ENCODE data around the gene TMEM43. TPM values are rescaled to one million over a fixed set of nuclear protein-coding genes. Genes with fewer than 3 reads are reported as not detected.
A peak's percentile ranks its signal among the peaks of the same experiment; 100 is the strongest.

TMEM43 gene
- total and polyA plus RNA-seq, 8 donors = 11.2 to 31.2 (median 17.6) TPM

- 36 to 41% methylated on average over 7 of the region's 7 CpGs for WGBS, 2 donors
- peak; percentile 94 for FAIRE-seq
These were observed 19.7 kb downstream of the TMEM43 start for GRCh38 chr3:14144423-14145075.

GRCh38 chr3:14145236-14145635, 20.4 kb downstream of the TMEM43 start:
- Histone ChIP-seq H3K27ac (peak overlapping the region; percentile 75 to 94 (median 86)), H3K27me3 (no peaks in the 10 kb centered on the region), H3K4me1 (peaks cover 10 to 16% (median 13%) of the 10 kb centered on the region in 3 donors), H3K9me3 (no peaks in the 10 kb centered on the region), H3K4me3 (no peak overlapping the region), H3K36me3 (peaks cover 0 to 40% (median 27%) of the 10 kb centered on the region in 3 donors)
- FAIRE-seq (no peak), DNase-seq (no peak), ATAC-seq (no peak)
- TF ChIP-seq CTCF (IDR thresholded peaks at IDR 0.05) = no peak
- 91 to 93% methylated on average over 9 of the region's 9 CpGs for WGBS, 2 donors
- intact Hi-C loops (cut with DNase I) = no loop called here

More at GRCh38 chr3:14144423-14145075, 19.7 kb downstream of the TMEM43 start:
- no peak for TF ChIP-seq CTCF (IDR thresholded peaks at IDR 0.05)
- H3K27me3 ChIP-seq = no peaks in the 10 kb centered on the region
- peaks cover 0 to 43% (median 27%) of the 10 kb centered on the region in 3 donors for H3K36me3 ChIP-seq
- ATAC-seq (peak; percentile 89 to 94 (median 92)), DNase-seq (peak in 3 of 6 donors; percentile 73 to 83 (median 80))
- peak overlapping the region in 1 of 4 donors; percentile 25 for H3K4me3 ChIP-seq
- peaks cover 10 to 16% (median 13%) of the 10 kb centered on the region in 3 donors for H3K4me1 ChIP-seq
- intact Hi-C loops (cut with DNase I) = no loop called here
- no peaks in the 10 kb centered on the region for H3K9me3 ChIP-seq
- peak overlapping the region; percentile 75 to 94 (median 86) for H3K27ac ChIP-seq

- Histone ChIP-seq H3K9me3 (no peaks in the 10 kb centered on the region), H3K4me3 (no peak overlapping the region), H3K36me3 (peaks cover 0 to 40% (median 27%) of the 10 kb centered on the region in 3 donors), H3K27ac (peak overlapping the region; percentile 75 to 94 (median 86)), H3K4me1 (peaks cover 10 to 16% (median 13%) of the 10 kb centered on the region in 3 donors), H3K27me3 (no peaks in the 10 kb centered on the region)
- no peak for TF ChIP-seq CTCF (IDR thresholded peaks at IDR 0.05)
- ATAC-seq (no peak), DNase-seq (peak in 2 of 6 donors; percentile 17 to 74), FAIRE-seq (no peak)
- 90 to 93% methylated on average over 9 to 10 of the region's 10 CpGs for WGBS, 2 donors
- intact Hi-C loops (cut with DNase I) = no loop called here
These were observed 21.0 kb downstream of the TMEM43 start for GRCh38 chr3:14145670-14146380.

GRCh38 chr3:14146381-14147065, 21.7 kb downstream of the TMEM43 start:
- peaks cover 0 to 40% (median 27%) of the 10 kb centered on the region in 3 donors for H3K36me3 ChIP-seq
- no peak overlapping the region for H3K4me3 ChIP-seq
- WGBS, 2 donors = 94 to 95% methylated on average over 10 of the region's 10 CpGs
- no peak overlapping the region for H3K27ac ChIP-seq
- no peaks in the 10 kb centered on the region for H3K9me3 ChIP-seq
- no peaks in the 10 kb centered on the region for H3K27me3 ChIP-seq
- DNase-seq (peak in 2 of 6 donors; percentile 11 to 57), FAIRE-seq (no peak), ATAC-seq (no peak)
- TF ChIP-seq CTCF (IDR thresholded peaks at IDR 0.05) = no peak
- peaks cover 10 to 16% (median 13%) of the 10 kb centered on the region in 3 donors for H3K4me1 ChIP-seq
- intact Hi-C loops (cut with DNase I) = no loop called here
